ENCODE measurements around the gene TRIM47.
A peak's percentile ranks its signal among the peaks of the same experiment; 100 is the strongest.

The TRIM47 gene

GRCh38 chr17:75878174-75878998 lies at the start of gene TRIM47:
Gene TRIM47 (minus strand): TSS chr17:75878581. CDS start chr17:75878548, 33 bp downstream.
- peak; percentile 88 for DNase-seq (ENCODE audit: low spot score)

GRCh38 chr17:75927286-75927922 lies 49.0 kb upstream of the TRIM47 start:
- DNase-seq (ENCODE audit: low spot score), result no peak

- no peak for DNase-seq (ENCODE audit: low spot score)
Measured at GRCh38 chr17:75926456-75926855, 48.1 kb upstream of the TRIM47 start.

- no peak for DNase-seq (ENCODE audit: low spot score)
Measured at GRCh38 chr17:75925912-75926311, 47.5 kb upstream of the TRIM47 start.

- DNase-seq (ENCODE audit: low spot score), result no peak
Measured at GRCh38 chr17:75925103-75925502, 46.7 kb upstream of the TRIM47 start.

- DNase-seq (ENCODE audit: low spot score), result no peak
Measured at GRCh38 chr17:75922963-75923874, 44.8 kb upstream of the TRIM47 start.

GRCh38 chr17:75922173-75922961 lies 44.0 kb upstream of the TRIM47 start:
- DNase-seq (ENCODE audit: low spot score), result no peak

- no peak for DNase-seq (ENCODE audit: low spot score)
Measured at GRCh38 chr17:75921596-75921995, 43.2 kb upstream of the TRIM47 start.

GRCh38 chr17:75920045-75920560 lies 41.7 kb upstream of the TRIM47 start:
- no peak for DNase-seq (ENCODE audit: low spot score)

GRCh38 chr17:75919611-75920010 lies 41.2 kb upstream of the TRIM47 start:
- DNase-seq (ENCODE audit: low spot score), result no peak

GRCh38 chr17:75917917-75918445 lies 39.6 kb upstream of the TRIM47 start:
- DNase-seq (ENCODE audit: low spot score), result no peak

GRCh38 chr17:75917141-75917916 lies 38.9 kb upstream of the TRIM47 start:
- DNase-seq (ENCODE audit: low spot score), result no peak

- no peak for DNase-seq (ENCODE audit: low spot score)
Measured at GRCh38 chr17:75915268-75915667, 36.9 kb upstream of the TRIM47 start.

- DNase-seq (ENCODE audit: low spot score), result no peak
Measured at GRCh38 chr17:75914643-75915267, 36.4 kb upstream of the TRIM47 start.

GRCh38 chr17:75913537-75914210 lies 35.3 kb upstream of the TRIM47 start:
- no peak for DNase-seq (ENCODE audit: low spot score)

GRCh38 chr17:75910699-75911098 lies 32.3 kb upstream of the TRIM47 start:
- DNase-seq (ENCODE audit: low spot score), result no peak

GRCh38 chr17:75909812-75910274 lies 31.5 kb upstream of the TRIM47 start:
- DNase-seq (ENCODE audit: low spot score), result no peak

- no peak for DNase-seq (ENCODE audit: low spot score)
Measured at GRCh38 chr17:75909051-75909811, 30.9 kb upstream of the TRIM47 start.
